ENCODE data around the gene TK1.

The TK1 gene

DNA sequence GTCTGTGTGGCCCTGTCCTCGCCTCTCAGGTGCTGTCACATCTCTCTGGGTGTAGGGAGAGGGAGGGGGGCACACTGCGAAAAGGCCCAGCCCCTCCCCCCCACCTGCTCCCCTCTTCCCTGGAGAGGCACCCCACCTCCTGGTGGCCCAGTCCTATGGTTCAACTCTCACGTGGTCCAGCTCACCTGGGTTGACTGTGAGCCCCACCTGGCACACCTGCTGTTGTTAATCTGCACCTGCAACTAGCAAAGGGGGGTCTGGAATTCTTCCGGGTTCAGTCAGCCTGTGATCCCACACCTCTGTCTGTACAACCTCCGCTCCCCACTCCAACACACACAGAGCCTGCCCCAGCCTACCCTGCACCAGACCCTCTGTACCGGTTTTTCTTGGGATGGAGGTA, 20.4 kb downstream of the TK1 start:
- peaks cover 4% of the 10 kb centered on the region for H3K27me3 Mint-ChIP-seq (ENCODE audit: low read depth)
- H3K36me3 Mint-ChIP-seq (ENCODE audit: low read depth): no peaks in the 10 kb centered on the region
- no peaks in the 10 kb centered on the region for H3K9me3 Mint-ChIP-seq
- H3K4me1 Mint-ChIP-seq: no peaks in the 10 kb centered on the region
- H3K4me3 Mint-ChIP-seq: peak overlapping the region in 1 of 3 experiments; percentile 15
- TF ChIP-seq, protein P1, sequence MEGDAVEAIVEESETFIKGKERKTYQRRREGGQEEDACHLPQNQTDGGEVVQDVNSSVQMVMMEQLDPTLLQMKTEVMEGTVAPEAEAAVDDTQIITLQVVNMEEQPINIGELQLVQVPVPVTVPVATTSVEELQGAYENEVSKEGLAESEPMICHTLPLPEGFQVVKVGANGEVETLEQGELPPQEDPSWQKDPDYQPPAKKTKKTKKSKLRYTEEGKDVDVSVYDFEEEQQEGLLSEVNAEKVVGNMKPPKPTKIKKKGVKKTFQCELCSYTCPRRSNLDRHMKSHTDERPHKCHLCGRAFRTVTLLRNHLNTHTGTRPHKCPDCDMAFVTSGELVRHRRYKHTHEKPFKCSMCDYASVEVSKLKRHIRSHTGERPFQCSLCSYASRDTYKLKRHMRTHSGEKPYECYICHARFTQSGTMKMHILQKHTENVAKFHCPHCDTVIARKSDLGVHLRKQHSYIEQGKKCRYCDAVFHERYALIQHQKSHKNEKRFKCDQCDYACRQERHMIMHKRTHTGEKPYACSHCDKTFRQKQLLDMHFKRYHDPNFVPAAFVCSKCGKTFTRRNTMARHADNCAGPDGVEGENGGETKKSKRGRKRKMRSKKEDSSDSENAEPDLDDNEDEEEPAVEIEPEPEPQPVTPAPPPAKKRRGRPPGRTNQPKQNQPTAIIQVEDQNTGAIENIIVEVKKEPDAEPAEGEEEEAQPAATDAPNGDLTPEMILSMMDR (IDR thresholded peaks at IDR 0.05; ENCODE audit: unreplicated experiment in 3 of 3): no peak
- H3K27ac Mint-ChIP-seq: no peak overlapping the region

DNA sequence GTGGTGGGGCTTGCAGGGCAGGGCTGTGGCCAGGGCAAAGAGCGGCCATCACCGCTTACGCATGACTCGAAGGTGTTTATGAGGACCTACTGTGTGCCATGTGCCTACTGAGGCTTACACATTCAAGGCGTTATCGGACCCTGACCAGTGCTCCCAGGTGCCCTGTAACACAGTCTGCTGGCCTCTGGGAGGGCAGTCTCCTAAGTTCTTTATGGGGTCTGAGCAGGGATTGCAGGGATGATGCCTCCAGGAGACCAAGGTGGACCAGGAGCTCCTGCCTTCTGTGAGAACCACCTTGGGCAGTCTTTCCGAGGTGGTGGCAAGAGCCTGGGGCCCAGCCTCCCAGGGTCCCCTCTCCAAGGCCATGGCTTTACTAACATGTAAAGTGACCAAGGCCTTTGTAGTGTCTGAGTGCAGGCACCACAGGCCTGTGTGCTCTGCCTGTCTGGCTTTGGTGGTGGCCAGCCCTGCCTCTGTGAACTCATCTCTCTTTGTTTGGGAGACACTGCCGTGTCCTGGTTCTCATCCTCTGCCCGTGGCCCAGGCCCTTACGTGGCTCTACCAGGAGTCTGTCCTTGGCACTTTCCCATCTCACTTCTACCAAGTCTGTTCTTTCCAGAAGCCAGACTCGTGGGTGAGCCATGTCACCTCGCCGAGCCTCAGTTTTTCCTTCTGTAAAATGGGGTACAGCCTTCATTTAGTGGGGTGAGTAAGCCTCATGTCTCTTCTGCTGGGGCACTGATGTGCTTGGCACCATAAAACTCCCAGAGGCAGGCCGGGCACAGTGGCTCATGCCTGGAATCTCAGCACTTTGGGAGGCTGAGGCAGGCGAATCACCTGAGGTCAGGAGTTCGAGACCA, 21.9 kb downstream of the TK1 start:
- no peak overlapping the region for H3K4me3 Mint-ChIP-seq
- no peaks in the 10 kb centered on the region for H3K9me3 Mint-ChIP-seq
- peaks cover 5% of the 10 kb centered on the region for H3K27me3 Mint-ChIP-seq (ENCODE audit: low read depth)
- no peak overlapping the region for H3K27ac Mint-ChIP-seq
- H3K36me3 Mint-ChIP-seq (ENCODE audit: low read depth): no peaks in the 10 kb centered on the region
- no peaks in the 10 kb centered on the region for H3K4me1 Mint-ChIP-seq
- TF ChIP-seq, protein P1 (IDR thresholded peaks at IDR 0.05; ENCODE audit: unreplicated experiment in 3 of 3): no peak

DNA sequence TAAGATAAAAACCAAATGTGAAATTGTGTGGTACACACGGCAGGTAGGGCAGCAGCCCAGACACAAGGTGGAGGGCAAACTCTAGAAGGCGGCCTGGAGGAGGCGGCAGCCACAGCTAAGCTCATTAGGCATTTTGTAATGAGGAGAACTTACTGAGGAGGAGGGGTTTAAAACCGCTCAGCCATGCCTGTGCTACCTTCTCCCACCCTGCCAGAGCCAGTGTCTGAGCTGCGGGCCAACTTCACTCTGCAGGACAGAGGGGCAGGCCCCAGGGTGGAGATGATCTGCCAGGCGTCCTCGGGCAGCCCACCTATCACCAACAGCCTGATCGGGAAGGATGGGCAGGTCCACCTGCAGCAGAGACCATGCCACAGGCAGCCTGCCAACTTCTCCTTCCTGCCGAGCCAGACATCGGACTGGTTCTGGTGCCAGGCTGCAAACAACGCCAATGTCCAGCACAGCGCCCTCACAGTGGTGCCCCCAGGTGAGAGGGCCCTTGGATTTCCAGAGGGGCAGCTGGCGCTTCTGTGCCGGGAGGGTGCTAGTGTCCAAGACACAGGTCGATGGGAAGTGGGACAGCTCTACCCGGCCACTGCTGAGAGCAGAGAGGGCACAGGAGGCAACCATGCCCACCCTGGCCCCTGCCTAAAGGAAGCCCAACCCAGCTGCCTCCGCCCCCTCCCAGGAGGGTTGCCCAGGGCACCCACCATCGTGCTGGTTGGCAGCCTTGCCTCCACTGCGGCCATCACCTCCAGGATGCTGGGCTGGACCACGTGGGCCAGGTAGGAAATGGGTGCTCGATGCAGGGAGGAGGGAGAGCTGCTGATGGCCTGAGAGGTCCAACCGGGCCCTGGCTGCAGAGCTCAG, 22.7 kb downstream of the TK1 start:
- no peaks in the 10 kb centered on the region for H3K36me3 Mint-ChIP-seq (ENCODE audit: low read depth)
- H3K9me3 Mint-ChIP-seq: no peaks in the 10 kb centered on the region
- no peaks in the 10 kb centered on the region for H3K4me1 Mint-ChIP-seq
- TF ChIP-seq, protein P1 (IDR thresholded peaks at IDR 0.05; ENCODE audit: unreplicated experiment in 3 of 3): no peak
- H3K27me3 Mint-ChIP-seq (ENCODE audit: low read depth): peaks cover 5% of the 10 kb centered on the region
- no peak overlapping the region for H3K27ac Mint-ChIP-seq
- peak overlapping the region in 2 of 3 experiments; percentile 11 to 26 for H3K4me3 Mint-ChIP-seq

DNA sequence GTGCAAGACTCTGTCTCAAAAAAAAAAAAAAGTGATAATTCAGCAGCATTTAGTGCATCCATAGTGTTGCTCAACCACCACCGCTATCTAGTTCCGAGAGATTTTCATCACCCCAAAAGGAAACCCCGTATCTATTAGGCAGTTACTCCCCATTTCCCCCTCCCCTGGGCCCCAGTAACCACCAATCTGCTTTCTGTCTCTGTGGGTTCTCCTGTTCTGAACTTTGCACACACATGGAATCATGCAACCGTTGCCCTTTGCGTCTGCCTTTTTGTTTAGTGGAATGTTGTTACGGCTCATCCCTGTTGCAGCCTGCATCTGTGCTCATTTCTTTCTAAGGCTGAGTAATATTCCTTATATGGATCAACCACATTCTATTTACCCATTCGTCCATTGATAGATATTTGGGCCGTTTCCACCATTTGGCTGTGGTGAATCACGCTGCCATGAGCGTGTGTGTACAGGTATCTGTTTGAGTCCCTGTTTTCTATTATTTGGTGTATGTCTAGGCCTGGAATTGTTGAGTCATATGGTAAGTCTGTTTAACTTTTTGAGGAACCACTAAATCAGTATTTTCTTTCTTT, 27.2 kb downstream of the TK1 start:
- no peak overlapping the region for H3K4me3 Mint-ChIP-seq
- H3K36me3 Mint-ChIP-seq (ENCODE audit: low read depth): no peaks in the 10 kb centered on the region
- peaks cover 5% of the 10 kb centered on the region for H3K27me3 Mint-ChIP-seq (ENCODE audit: low read depth)
- TF ChIP-seq, protein P1 (IDR thresholded peaks at IDR 0.05; ENCODE audit: unreplicated experiment in 3 of 3): no peak
- H3K4me1 Mint-ChIP-seq: no peaks in the 10 kb centered on the region
- no peaks in the 10 kb centered on the region for H3K9me3 Mint-ChIP-seq
- H3K27ac Mint-ChIP-seq: peak overlapping the region in 1 of 3 experiments; percentile 20

DNA sequence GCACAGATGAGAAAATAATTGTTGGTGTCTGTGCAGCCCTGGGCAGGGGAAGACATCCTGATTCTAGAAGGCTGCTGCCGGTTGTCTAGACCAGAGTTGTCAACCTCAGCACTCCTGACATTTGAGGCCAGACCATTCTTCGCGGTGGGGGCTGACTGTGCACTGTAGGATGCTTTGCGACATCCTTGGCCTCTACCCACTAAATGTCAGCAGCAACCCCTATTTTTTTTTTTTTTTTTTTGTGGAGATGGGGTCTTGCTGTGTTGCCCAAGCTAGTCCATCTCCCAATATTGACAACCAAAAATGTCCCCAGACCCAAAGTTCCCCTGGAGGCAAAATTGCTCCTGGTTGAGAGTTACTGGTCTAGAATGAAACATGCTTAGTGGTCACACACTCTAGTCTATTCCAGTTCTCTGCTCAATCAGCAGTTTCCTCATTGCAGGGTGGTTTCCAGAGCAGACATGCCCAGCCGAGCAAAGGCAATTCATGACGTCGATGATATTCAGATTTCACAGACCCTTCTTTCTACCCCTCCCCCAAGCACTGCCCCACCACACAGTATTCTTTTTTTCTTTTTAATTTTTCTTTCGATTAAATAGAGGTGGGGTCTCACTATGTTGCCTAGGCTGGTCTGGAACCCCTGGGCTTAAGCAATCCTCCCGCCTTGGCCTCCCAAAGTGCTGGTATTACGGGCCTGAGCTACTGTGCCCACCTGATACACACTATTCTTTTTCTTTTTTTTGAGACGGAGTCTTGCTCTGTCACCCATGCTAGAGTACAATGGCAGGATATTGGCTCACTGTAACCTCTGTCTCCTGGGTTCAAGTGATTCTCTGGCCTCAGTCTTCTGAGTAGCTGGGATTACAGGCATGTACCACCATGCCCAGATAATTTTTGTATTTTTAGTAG, 31.7 kb downstream of the TK1 start:
- Mint-ChIP-seq H3K27ac (peak overlapping the region; percentile 20 to 76 (median 68)), H3K27me3 (ENCODE audit: low read depth) (no peaks in the 10 kb centered on the region), H3K4me3 (no peak overlapping the region), H3K4me1 (peaks cover 5% of the 10 kb centered on the region), H3K36me3 (ENCODE audit: low read depth) (no peaks in the 10 kb centered on the region), H3K9me3 (no peaks in the 10 kb centered on the region)
- TF ChIP-seq, protein P1 (IDR thresholded peaks at IDR 0.05; ENCODE audit: unreplicated experiment in 3 of 3): no peak
